Fibroblast of lung (primary cell): ENCODE measurements around the gene TMEM232. TPM values are rescaled to one million over a fixed set of nuclear protein-coding genes. Genes with fewer than 3 reads are reported as not detected.

ENCODE experiments used
- DNase-seq, 2 donors: peaks; one replicate each; pipeline versions ENCODE4 v3.0.0 to v3.0.0-alpha.2; 2010; ENCODE audit warnings: low read depth in 2 of 2
- H2AFZ ChIP-seq: 2 replicates; pipeline ENCODE4 v1.5.1; 2012; ENCODE audit warnings: low read length, control low read depth, inconsistent platforms
- H3K27ac ChIP-seq: 2 replicates; pipeline ENCODE4 v1.5.1; 2011; ENCODE audit warnings: low read length, control low read depth; ENCODE audit not compliant: insufficient read depth
- H3K27me3 ChIP-seq: 2 replicates; pipeline ENCODE4 v1.5.1; 2011; ENCODE audit warnings: mild to moderate bottlenecking, low read length; ENCODE audit not compliant: control insufficient read depth, insufficient read depth
- H3K36me3 ChIP-seq: 2 replicates; pipeline ENCODE4 v1.5.1; 2011; ENCODE audit warnings: low read length; ENCODE audit not compliant: control insufficient read depth, insufficient read depth
- H3K4me1 ChIP-seq: 2 replicates; pipeline ENCODE4 v1.5.1; 2011; ENCODE audit warnings: low read length; ENCODE audit not compliant: control insufficient read depth, insufficient read depth; ENCODE audit errors: extremely low read depth
- H3K4me2 ChIP-seq: 2 replicates; pipeline ENCODE4 v1.5.1; 2011; ENCODE audit warnings: low read length, control low read depth; ENCODE audit not compliant: insufficient read depth; ENCODE audit errors: extremely low read depth
- H3K4me3 ChIP-seq, 4 experiments: fragments of 200-600 bp in 1 of 4; sonication (generic) in 1 of 4; replicated peaks in 1 of 4; 2 replicates each; pipeline ENCODE4 v1.5.1; 2011 to 2016; ENCODE audit warnings: low read length in 4 of 4, low read depth in 3 of 4, mild to moderate bottlenecking in 3 of 4, control low read depth in 2 of 4, inconsistent platforms in 1 of 4, mixed read lengths in 1 of 4; ENCODE audit not compliant: insufficient read depth in 1 of 4; ENCODE audit errors: control extremely low read depth in 1 of 4
- H3K79me2 ChIP-seq: 2 replicates; pipeline ENCODE4 v1.5.1; 2012; ENCODE audit warnings: mild to moderate bottlenecking, low read length, inconsistent platforms; ENCODE audit not compliant: control insufficient read depth, insufficient read depth
- H3K9ac ChIP-seq: 2 replicates; pipeline ENCODE4 v1.5.1; 2011; ENCODE audit warnings: mild to moderate bottlenecking, low read length, control low read depth; ENCODE audit not compliant: insufficient read depth
- H3K9me3 ChIP-seq: 2 replicates; pipeline ENCODE4 v1.5.1; 2012; ENCODE audit warnings: low read depth, low read length; ENCODE audit not compliant: control insufficient read depth, insufficient read depth
- H4K20me1 ChIP-seq: 2 replicates; pipeline ENCODE4 v1.5.1; 2011; ENCODE audit warnings: low read length; ENCODE audit not compliant: control insufficient read depth, insufficient read depth; ENCODE audit errors: extremely low read depth
- EZH2 ChIP-seq: IDR thresholded peaks from 2 replicates; pipeline ENCODE4 v1.5.1; 2012; ENCODE audit warnings: low read length, control low read depth, mild to moderate bottlenecking; ENCODE audit errors: missing control alignments
- polyA plus RNA-seq, 2 donors: library from polyadenylated mRNA; depleted of rRNA in 1 of 2; stranded (reverse) in 1 of 2; unstranded in 1 of 2; fragments of >200 nt; gene quantifications; 2 replicates each; pipeline ENCODE4 v1.2.1, GENCODE V29; 2011 to 2012; ENCODE audit warnings: missing spikeins in 1 of 2
- total RNA-seq: library from RNA; depleted of rRNA; stranded (reverse); fragments of >200 nt; gene quantifications from 2 replicates; pipeline ENCODE4 v1.2.1, GENCODE V29; 2014
- TF ChIP-seq, protein P1 (sequence below), 2 donors: IDR thresholded peaks in 1 of 2; conservative IDR thresholded peaks in 1 of 2; 1 replicate in 1 of 2; 2 replicates in 1 of 2; pipeline ENCODE4 v1.5.1; 2011 to 2012; ENCODE audit warnings: low read length in 2 of 2, control low read depth in 1 of 2, inconsistent platforms in 1 of 2, low read depth in 1 of 2, mild to moderate bottlenecking in 1 of 2

Gene TMEM232
- total and polyA plus RNA-seq, 2 donors (not counting 1 experiment from before 2014, with no cell fraction given) = 2.0 to 5.6 TPM

DNA sequence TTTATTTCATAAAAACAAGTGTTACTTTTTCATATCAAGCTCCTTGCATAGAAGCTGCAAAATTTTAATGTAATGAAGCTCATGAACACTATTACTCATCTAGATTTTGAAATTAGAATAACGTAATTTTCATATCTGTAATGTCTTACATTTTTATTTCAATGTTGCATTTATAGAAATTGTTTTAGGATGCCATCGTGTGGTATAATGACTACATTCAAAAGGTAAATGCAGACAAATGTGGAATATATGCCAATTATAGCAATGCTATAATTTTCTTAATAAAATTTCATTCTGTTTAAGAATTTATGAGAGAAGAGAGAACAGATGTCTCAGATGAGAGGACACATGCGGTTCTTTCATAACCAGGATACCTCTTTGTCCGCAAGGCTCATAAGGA lies 230.2 kb downstream of the TMEM232 start:
- Histone ChIP-seq H3K79me2 (no peaks in the 10 kb centered on the region), H3K27me3 (no peaks in the 10 kb centered on the region), H3K9ac (no peak overlapping the region), H3K4me2 (no peak overlapping the region), H3K9me3 (no peaks in the 10 kb centered on the region), H2AFZ (no peak overlapping the region), H4K20me1 (no peaks in the 10 kb centered on the region), H3K27ac (no peak overlapping the region), H3K36me3 (no peaks in the 10 kb centered on the region), H3K4me3 (no peak overlapping the region), H3K4me1 (no peaks in the 10 kb centered on the region)
- DNase-seq = no peak
- TF ChIP-seq, protein P1, sequence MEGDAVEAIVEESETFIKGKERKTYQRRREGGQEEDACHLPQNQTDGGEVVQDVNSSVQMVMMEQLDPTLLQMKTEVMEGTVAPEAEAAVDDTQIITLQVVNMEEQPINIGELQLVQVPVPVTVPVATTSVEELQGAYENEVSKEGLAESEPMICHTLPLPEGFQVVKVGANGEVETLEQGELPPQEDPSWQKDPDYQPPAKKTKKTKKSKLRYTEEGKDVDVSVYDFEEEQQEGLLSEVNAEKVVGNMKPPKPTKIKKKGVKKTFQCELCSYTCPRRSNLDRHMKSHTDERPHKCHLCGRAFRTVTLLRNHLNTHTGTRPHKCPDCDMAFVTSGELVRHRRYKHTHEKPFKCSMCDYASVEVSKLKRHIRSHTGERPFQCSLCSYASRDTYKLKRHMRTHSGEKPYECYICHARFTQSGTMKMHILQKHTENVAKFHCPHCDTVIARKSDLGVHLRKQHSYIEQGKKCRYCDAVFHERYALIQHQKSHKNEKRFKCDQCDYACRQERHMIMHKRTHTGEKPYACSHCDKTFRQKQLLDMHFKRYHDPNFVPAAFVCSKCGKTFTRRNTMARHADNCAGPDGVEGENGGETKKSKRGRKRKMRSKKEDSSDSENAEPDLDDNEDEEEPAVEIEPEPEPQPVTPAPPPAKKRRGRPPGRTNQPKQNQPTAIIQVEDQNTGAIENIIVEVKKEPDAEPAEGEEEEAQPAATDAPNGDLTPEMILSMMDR (conservative IDR thresholded peaks at IDR 0.05 in 1 of 2, IDR thresholded peaks at IDR 0.05 in 1 of 2; ENCODE audit: low read depth in 1 of 2, low read length in 2 of 2) = no peak
- TF ChIP-seq EZH2 = no peak

DNA sequence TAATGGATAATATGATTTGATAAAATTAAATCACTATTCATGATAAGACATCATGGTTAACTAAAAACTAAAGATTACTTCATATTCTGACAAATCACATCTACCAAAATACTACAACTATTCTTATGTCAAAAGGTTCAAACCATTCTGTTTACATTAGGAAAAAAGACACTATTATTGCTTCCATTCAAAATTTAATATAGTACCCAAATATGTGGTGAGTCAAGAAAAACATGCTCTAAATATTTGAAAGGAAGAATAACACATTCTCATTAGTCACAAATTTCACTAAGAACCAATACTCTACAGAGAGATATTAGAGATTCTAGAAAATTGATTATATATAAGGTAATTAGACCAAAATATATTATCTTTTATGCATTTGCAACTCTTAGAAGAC lies 234.0 kb downstream of the TMEM232 start:
- Histone ChIP-seq H3K27ac (no peak overlapping the region), H2AFZ (no peak overlapping the region), H4K20me1 (no peaks in the 10 kb centered on the region), H3K4me3 (no peak overlapping the region), H3K36me3 (no peaks in the 10 kb centered on the region), H3K4me2 (no peak overlapping the region), H3K9ac (no peak overlapping the region), H3K9me3 (no peaks in the 10 kb centered on the region), H3K79me2 (no peaks in the 10 kb centered on the region), H3K4me1 (no peaks in the 10 kb centered on the region), H3K27me3 (no peaks in the 10 kb centered on the region)
- no peak for DNase-seq
- no peak for TF ChIP-seq EZH2
- TF ChIP-seq, protein P1 (conservative IDR thresholded peaks at IDR 0.05 in 1 of 2, IDR thresholded peaks at IDR 0.05 in 1 of 2; ENCODE audit: low read depth in 1 of 2, low read length in 2 of 2) = no peak

DNA sequence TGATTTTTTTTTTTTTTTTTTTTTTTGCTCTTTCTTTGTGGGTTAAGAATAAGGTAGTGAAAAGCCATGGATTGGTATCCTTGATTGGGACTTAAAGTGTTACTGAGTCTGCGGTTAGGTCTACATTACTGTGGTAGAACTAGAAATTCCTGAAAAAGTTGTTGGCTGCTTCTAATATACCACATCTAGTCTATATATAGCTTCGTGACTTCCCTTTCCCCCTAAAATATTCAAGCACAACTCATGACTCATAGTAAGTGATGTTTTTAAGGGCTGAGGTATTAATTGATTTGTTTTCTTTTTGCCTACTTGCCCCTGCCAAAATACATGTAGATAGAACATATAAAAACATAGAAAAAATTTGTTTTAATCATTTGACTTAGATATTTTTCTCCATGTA lies 247.6 kb downstream of the TMEM232 start:
- no peak overlapping the region for H3K4me2 ChIP-seq
- H2AFZ ChIP-seq = no peak overlapping the region
- no peak overlapping the region for H3K27ac ChIP-seq
- H3K4me3 ChIP-seq = no peak overlapping the region
- DNase-seq = peak; percentile 85 to 97
- no peaks in the 10 kb centered on the region for H3K36me3 ChIP-seq
- TF ChIP-seq, protein P1 (conservative IDR thresholded peaks at IDR 0.05 in 1 of 2, IDR thresholded peaks at IDR 0.05 in 1 of 2; ENCODE audit: low read depth in 1 of 2, low read length in 2 of 2) = no peak
- TF ChIP-seq EZH2 = no peak
- H3K27me3 ChIP-seq = no peaks in the 10 kb centered on the region
- H3K9me3 ChIP-seq = no peaks in the 10 kb centered on the region
- H4K20me1 ChIP-seq = no peaks in the 10 kb centered on the region
- H3K9ac ChIP-seq = no peak overlapping the region
- H3K79me2 ChIP-seq = no peaks in the 10 kb centered on the region
- peaks cover 2% of the 10 kb centered on the region for H3K4me1 ChIP-seq
